ENCODE results near the gene PIK3R5. TPM values are rescaled to one million over a fixed set of nuclear protein-coding genes. Genes with fewer than 3 reads are reported as not detected.
"Not testable (repeated sequence)": the region's sequence is repeated elsewhere in the genome, so short reads cannot be mapped to it uniquely, and the experiment has no call there.

The PIK3R5 gene
- total RNA-seq, 4 donors from 2014 or later, result 0.63 to 5.9 (median 2.9) TPM

DNA sequence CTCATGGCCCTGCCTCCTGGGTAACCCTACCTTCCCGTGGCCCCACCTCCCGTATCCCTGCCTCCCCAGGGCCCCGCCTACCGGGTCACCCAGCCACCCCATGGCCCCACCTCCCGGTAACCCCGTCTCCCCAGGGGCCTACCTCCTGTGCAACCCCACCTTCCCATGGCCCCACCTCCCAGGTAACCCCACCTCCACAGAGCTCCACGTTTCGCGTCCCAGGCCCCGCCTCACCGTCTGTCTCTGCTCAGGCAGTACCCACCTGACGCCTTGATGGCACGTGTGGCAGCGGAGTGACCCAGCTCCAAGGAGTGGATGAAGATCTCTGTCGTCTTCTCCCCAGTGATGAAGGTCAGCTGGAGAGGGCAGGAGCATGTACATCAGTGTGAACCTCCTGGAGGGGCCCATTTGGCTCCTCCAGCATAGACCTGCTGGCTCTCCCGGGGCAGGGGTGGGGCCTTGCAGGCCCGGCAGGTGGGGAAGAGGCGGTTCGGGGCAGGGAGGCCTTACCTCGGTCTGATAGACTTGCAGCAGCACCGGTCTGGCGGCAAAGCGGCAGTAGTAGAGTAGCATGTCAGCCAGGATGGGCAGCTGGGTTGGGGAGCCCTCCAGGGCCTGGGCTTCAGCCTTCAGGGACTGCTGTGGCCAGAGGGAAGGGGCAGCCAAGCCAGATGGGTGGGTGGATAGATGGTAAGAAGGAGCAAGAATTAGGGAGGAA, 79.4 kb downstream of the PIK3R5 start:
- Histone ChIP-seq H3K27me3 (no peaks in the 10 kb centered on the region), H3K4me3 (no peak overlapping the region), H3K36me3 (no peaks in the 10 kb centered on the region), H3K9me3 (no peaks in the 10 kb centered on the region), H3K27ac (no peak overlapping the region), H3K4me1 (no peaks in the 10 kb centered on the region)
- TF ChIP-seq, protein P1, sequence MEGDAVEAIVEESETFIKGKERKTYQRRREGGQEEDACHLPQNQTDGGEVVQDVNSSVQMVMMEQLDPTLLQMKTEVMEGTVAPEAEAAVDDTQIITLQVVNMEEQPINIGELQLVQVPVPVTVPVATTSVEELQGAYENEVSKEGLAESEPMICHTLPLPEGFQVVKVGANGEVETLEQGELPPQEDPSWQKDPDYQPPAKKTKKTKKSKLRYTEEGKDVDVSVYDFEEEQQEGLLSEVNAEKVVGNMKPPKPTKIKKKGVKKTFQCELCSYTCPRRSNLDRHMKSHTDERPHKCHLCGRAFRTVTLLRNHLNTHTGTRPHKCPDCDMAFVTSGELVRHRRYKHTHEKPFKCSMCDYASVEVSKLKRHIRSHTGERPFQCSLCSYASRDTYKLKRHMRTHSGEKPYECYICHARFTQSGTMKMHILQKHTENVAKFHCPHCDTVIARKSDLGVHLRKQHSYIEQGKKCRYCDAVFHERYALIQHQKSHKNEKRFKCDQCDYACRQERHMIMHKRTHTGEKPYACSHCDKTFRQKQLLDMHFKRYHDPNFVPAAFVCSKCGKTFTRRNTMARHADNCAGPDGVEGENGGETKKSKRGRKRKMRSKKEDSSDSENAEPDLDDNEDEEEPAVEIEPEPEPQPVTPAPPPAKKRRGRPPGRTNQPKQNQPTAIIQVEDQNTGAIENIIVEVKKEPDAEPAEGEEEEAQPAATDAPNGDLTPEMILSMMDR (IDR thresholded peaks at IDR 0.05 in 4 of 5, conservative IDR thresholded peaks at IDR 0.05 in 1 of 5), result no peak
- no peak for TF ChIP-seq POLR2A (IDR thresholded peaks at IDR 0.05)
- intact Hi-C loops (cut with DNase I; ENCODE audit: low total_unique reads), result no loop called here
- DNase-seq (no peak), ATAC-seq (no peak)
- in situ Hi-C loops (cut with MboI; ENCODE audit: low sequenced_read_pairs in 4 of 4), result no loop called here

DNA sequence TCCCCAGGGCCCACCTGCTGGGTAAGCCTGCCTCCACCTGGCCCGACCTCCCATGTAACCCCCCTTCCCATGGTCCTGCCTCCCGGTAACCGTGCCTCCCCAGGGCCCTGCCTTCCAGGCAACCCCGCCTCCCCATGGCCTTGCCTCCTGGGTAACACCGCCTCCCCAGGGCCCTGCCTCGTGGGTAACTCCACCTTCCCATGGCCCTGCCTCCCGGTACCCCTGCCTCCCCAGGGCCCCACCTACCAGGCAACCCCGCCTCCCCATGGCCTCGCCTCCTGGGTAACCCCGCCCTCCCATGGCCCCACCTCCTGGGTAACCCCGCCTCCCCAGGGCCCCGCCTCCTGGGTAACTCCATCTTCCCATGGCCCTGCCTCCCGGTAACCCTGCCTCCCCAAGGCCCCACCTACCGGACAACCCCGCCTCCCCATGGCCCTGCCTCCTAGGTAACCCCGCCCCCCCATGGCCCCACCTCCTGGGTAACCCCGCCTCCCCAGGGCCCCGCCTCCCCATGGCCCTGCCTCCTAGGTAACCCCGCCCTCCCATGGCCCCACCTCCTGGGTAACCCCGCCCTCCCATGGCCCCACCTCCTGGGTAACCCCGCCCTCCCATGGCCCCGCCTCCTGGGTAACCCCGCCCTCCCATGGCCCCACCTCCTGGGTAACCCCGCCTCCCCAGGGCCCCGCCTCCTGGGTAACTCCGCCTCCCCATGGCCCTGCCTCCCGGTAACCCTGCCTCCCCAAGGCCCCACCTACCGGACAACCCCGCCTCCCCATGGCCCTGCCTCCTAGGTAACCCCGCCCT, 80.1 kb downstream of the PIK3R5 start:
- H3K36me3 ChIP-seq; H3K27ac ChIP-seq; DNase-seq; H3K9me3 ChIP-seq; H3K4me3 ChIP-seq; ATAC-seq; intact Hi-C loops (cut with DNase I; ENCODE audit: low total_unique reads); H3K4me1 ChIP-seq; H3K27me3 ChIP-seq; in situ Hi-C loops (cut with MboI; ENCODE audit: low sequenced_read_pairs in 4 of 4): not testable (repeated sequence)

DNA sequence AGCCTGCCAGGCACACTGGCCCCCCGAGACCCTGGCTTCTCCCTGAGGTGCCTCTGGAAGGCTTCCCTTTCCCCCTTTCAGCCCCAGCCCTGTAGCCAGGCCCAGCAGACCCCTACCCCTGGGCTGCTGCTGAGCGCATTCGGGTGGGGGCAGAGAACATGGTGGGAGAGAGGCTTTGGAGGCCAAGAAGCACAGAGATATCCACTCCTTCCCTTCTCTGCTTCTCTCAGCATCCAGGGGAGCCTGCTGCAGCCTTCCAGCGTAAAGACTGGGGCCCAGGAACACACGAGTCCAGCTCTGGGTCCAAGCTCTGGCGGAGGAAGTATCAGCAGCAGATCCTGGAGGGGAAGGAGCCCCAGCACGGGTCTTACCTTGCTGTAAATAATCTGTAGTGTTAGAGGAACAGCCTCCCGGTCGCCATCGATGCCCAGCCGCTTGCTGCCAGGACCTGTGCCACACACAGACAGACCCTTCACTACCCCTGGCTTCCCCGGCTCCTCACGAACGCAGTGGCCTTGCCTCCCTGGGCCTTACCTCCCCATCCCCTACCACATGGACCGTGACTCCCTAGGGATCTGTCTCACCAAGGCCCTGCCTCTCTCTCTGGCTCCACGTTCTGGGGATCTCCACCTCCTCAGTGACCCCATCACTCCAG, 81.0 kb downstream of the PIK3R5 start:
- Histone ChIP-seq H3K36me3 (no peaks in the 10 kb centered on the region), H3K27me3 (no peaks in the 10 kb centered on the region), H3K4me3 (no peak overlapping the region), H3K4me1 (no peaks in the 10 kb centered on the region), H3K9me3 (no peaks in the 10 kb centered on the region), H3K27ac (no peak overlapping the region)
- ATAC-seq (no peak), DNase-seq (no peak)
- no peak for TF ChIP-seq POLR2A (IDR thresholded peaks at IDR 0.05)
- TF ChIP-seq, protein P1 (IDR thresholded peaks at IDR 0.05 in 4 of 5, conservative IDR thresholded peaks at IDR 0.05 in 1 of 5), result no peak
- in situ Hi-C loops (cut with MboI; ENCODE audit: low sequenced_read_pairs in 4 of 4), result no loop called here
- intact Hi-C loops (cut with DNase I; ENCODE audit: low total_unique reads), result no loop called here

DNA sequence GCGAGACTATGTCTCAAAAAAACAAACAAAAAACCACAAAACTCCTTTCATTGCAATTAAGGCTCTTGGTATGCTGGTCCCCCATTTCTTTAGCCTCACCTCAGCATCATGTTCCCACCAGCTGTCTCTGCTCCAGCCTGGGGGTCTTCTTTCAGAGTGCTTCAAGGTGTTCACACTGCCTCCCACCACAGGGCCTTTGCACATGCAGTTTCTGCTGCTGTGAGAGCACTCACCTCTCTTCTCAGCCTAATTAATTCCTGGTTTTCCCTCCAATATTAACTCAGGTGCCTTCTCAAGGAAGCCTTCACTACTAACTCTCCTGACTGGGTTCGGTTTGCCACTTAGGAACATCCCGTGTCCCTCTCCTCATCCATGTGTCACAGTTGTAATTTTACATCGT, 82.2 kb downstream of the PIK3R5 start:
- TF ChIP-seq, protein P1 (IDR thresholded peaks at IDR 0.05 in 4 of 5, conservative IDR thresholded peaks at IDR 0.05 in 1 of 5), result no peak
- no peak for TF ChIP-seq POLR2A (IDR thresholded peaks at IDR 0.05)

DNA sequence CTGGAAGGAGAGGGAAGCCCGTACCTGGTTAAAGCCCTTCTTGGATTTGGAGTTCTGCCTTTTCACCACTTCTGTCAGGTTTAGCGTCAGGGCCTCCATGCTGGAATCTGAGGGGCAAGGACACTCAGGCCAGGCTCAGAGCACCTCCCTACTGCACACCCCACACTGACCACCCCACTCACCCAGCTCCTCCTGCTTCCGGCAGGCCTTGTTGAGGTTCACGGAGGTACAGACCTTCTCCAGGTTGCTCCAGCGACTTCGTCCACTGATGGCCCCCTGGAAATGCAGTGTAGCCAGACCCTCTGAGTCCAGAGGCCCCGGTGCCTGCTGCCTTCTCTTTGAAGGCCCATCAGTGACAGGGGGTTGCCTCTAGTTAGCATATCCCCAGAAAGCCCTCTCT, 83.9 kb downstream of the PIK3R5 start:
- Histone ChIP-seq H3K36me3 (no peaks in the 10 kb centered on the region), H3K27ac (no peak overlapping the region), H3K9me3 (no peaks in the 10 kb centered on the region), H3K27me3 (no peaks in the 10 kb centered on the region), H3K4me1 (no peaks in the 10 kb centered on the region), H3K4me3 (no peak overlapping the region)
- DNase-seq, result no peak
- in situ Hi-C loops (cut with MboI; ENCODE audit: low sequenced_read_pairs in 4 of 4), result no loop called here
- TF ChIP-seq POLR2A (IDR thresholded peaks at IDR 0.05), result no peak
- TF ChIP-seq, protein P1 (IDR thresholded peaks at IDR 0.05 in 4 of 5, conservative IDR thresholded peaks at IDR 0.05 in 1 of 5), result no peak
- intact Hi-C loops (cut with DNase I; ENCODE audit: low total_unique reads), result no loop called here
- ATAC-seq, result no peak

More for the DNA sequence above, 82.2 kb downstream of the PIK3R5 start:
- Histone ChIP-seq H3K4me3 (no peak overlapping the region), H3K36me3 (no peaks in the 10 kb centered on the region), H3K4me1 (no peaks in the 10 kb centered on the region), H3K27me3 (no peaks in the 10 kb centered on the region), H3K9me3 (no peaks in the 10 kb centered on the region), H3K27ac (no peak overlapping the region)
- DNase-seq (no peak), ATAC-seq (no peak)
- in situ Hi-C loops (cut with MboI; ENCODE audit: low sequenced_read_pairs in 4 of 4), result no loop called here
- intact Hi-C loops (cut with DNase I; ENCODE audit: low total_unique reads), result no loop called here
